Midbrain (tissue), 1 donor: ENCODE data around the gene KBTBD13.

ENCODE experiments used
- DNase-seq: peaks from one replicate; lab custom pipeline; 2025; lab: John Stamatoyannopoulos, UW

Gene KBTBD13

GRCh38 chr15:65052956-65053355 is 23.6 kb upstream of the KBTBD13 start:
- DNase-seq, result no peak

- peak; percentile 67 for DNase-seq
Measured at GRCh38 chr15:65054333-65055200, 22.0 kb upstream of the KBTBD13 start.

- no peak for DNase-seq
Measured at GRCh38 chr15:65055201-65055870, 21.2 kb upstream of the KBTBD13 start.

- peak; percentile 9 for DNase-seq
Measured at GRCh38 chr15:65056106-65056505, 20.4 kb upstream of the KBTBD13 start.

GRCh38 chr15:65056868-65057548 is 19.5 kb upstream of the KBTBD13 start:
- DNase-seq, result no peak

- no peak for DNase-seq
Measured at GRCh38 chr15:65057549-65057940, 19.0 kb upstream of the KBTBD13 start.

- peak; percentile 71 for DNase-seq
Measured at GRCh38 chr15:65058394-65059368, 17.9 kb upstream of the KBTBD13 start.

GRCh38 chr15:65059369-65059750 is 17.2 kb upstream of the KBTBD13 start:
- no peak for DNase-seq

GRCh38 chr15:65059931-65060596 is 16.5 kb upstream of the KBTBD13 start:
- DNase-seq, result peak; percentile 21

- peak; percentile 79 for DNase-seq
Measured at GRCh38 chr15:65060641-65061397, 15.7 kb upstream of the KBTBD13 start.

GRCh38 chr15:65062061-65062460 is 14.5 kb upstream of the KBTBD13 start:
- DNase-seq, result no peak

- DNase-seq, result no peak
Measured at GRCh38 chr15:65062726-65063125, 13.8 kb upstream of the KBTBD13 start.

- DNase-seq, result no peak
Measured at GRCh38 chr15:65066001-65066634, 10.4 kb upstream of the KBTBD13 start.

GRCh38 chr15:65066635-65067316 is 9.8 kb upstream of the KBTBD13 start:
- peak; percentile 39 for DNase-seq

- DNase-seq, result no peak
Measured at GRCh38 chr15:65067317-65067644, 9.3 kb upstream of the KBTBD13 start.

GRCh38 chr15:65067645-65068402 is 8.7 kb upstream of the KBTBD13 start, which contains the start of gene RASL12:
TSS of gene RASL12 (minus strand) at chr15:65067991. CDS start at chr15:65067835, 156 bp downstream.
- DNase-seq, result peak; percentile 12

- peak; percentile 33 for DNase-seq
Measured at GRCh38 chr15:65068403-65068788, 8.2 kb upstream of the KBTBD13 start.

- DNase-seq, result no peak
Measured at GRCh38 chr15:65069179-65069578, 7.4 kb upstream of the KBTBD13 start.
